ENCODE measurements around the gene SLC22A23.

Gene SLC22A23

GRCh38 chr6:3356056-3356823 is 100.6 kb downstream of the SLC22A23 start:
- Histone ChIP-seq H3K4me1 (ENCODE audit: control insufficient read depth in 2 of 2, insufficient read depth in 2 of 2, low read length in 2 of 2) (peaks cover 31 to 54% of the 10 kb centered on the region in 2 donors), H3K36me3 (ENCODE audit: control insufficient read depth in 2 of 2, insufficient read depth in 2 of 2, low read length in 2 of 2) (peaks cover 4 to 7% of the 10 kb centered on the region in 2 donors)

GRCh38 chr6:3355358-3356055 is 101.3 kb downstream of the SLC22A23 start:
- Histone ChIP-seq H3K4me1 (ENCODE audit: control insufficient read depth in 2 of 2, insufficient read depth in 2 of 2, low read length in 2 of 2) (peaks cover 28 to 51% of the 10 kb centered on the region in 2 donors), H3K4me3 (ENCODE audit: low read length in 2 of 2) (peak overlapping the region; percentile 35 to 58), H3K9ac (ENCODE audit: low read depth in 1 of 2, low read length in 2 of 2) (peak overlapping the region; percentile 68 to 69), H3K9me3 (ENCODE audit: control insufficient read depth in 2 of 2, low read length in 2 of 2) (no peaks in the 10 kb centered on the region), H3K27ac (ENCODE audit: low read depth in 2 of 2, low read length in 2 of 2) (peak overlapping the region; percentile 88 to 94), H3K36me3 (ENCODE audit: control insufficient read depth in 2 of 2, insufficient read depth in 2 of 2, low read length in 2 of 2) (peaks cover 4 to 7% of the 10 kb centered on the region in 2 donors), H3K27me3 (ENCODE audit: control insufficient read depth in 2 of 2, insufficient read depth in 2 of 2, low read length in 2 of 2) (no peaks in the 10 kb centered on the region)

More at GRCh38 chr6:3356056-3356823, 100.6 kb downstream of the SLC22A23 start:
- Histone ChIP-seq H3K27ac (ENCODE audit: low read depth in 2 of 2, low read length in 2 of 2) (peak overlapping the region; percentile 88 to 94), H3K9me3 (ENCODE audit: control insufficient read depth in 2 of 2, low read length in 2 of 2) (no peaks in the 10 kb centered on the region), H3K27me3 (ENCODE audit: control insufficient read depth in 2 of 2, insufficient read depth in 2 of 2, low read length in 2 of 2) (no peaks in the 10 kb centered on the region), H3K9ac (ENCODE audit: low read depth in 1 of 2, low read length in 2 of 2) (peak overlapping the region; percentile 55 to 63), H3K4me3 (ENCODE audit: low read length in 2 of 2) (peak overlapping the region; percentile 38 to 72)

- Histone ChIP-seq H3K27ac (ENCODE audit: low read depth in 2 of 2, low read length in 2 of 2) (peak overlapping the region; percentile 88 to 94), H3K36me3 (ENCODE audit: control insufficient read depth in 2 of 2, insufficient read depth in 2 of 2, low read length in 2 of 2) (peaks cover 4 to 7% of the 10 kb centered on the region in 2 donors), H3K9ac (ENCODE audit: low read depth in 1 of 2, low read length in 2 of 2) (peak overlapping the region; percentile 63 to 69), H3K4me1 (ENCODE audit: control insufficient read depth in 2 of 2, insufficient read depth in 2 of 2, low read length in 2 of 2) (peaks cover 28 to 50% of the 10 kb centered on the region in 2 donors), H3K4me3 (ENCODE audit: low read length in 2 of 2) (peak overlapping the region; percentile 35 to 58), H3K9me3 (ENCODE audit: control insufficient read depth in 2 of 2, low read length in 2 of 2) (no peaks in the 10 kb centered on the region), H3K27me3 (ENCODE audit: control insufficient read depth in 2 of 2, insufficient read depth in 2 of 2, low read length in 2 of 2) (no peaks in the 10 kb centered on the region)
Measured at GRCh38 chr6:3355011-3355357, 101.9 kb downstream of the SLC22A23 start.

GRCh38 chr6:3353939-3354338 is 102.9 kb downstream of the SLC22A23 start:
- H3K36me3 ChIP-seq (ENCODE audit: control insufficient read depth in 2 of 2, insufficient read depth in 2 of 2, low read length in 2 of 2), result peaks cover 4 to 7% of the 10 kb centered on the region in 2 donors
- H3K9ac ChIP-seq (ENCODE audit: low read depth in 1 of 2, low read length in 2 of 2), result no peak overlapping the region
- H3K4me1 ChIP-seq (ENCODE audit: control insufficient read depth in 2 of 2, insufficient read depth in 2 of 2, low read length in 2 of 2), result peaks cover 28 to 55% of the 10 kb centered on the region in 2 donors
- H3K9me3 ChIP-seq (ENCODE audit: control insufficient read depth in 2 of 2, low read length in 2 of 2), result no peaks in the 10 kb centered on the region
- no peak overlapping the region for H3K4me3 ChIP-seq (ENCODE audit: low read length in 2 of 2)
- H3K27me3 ChIP-seq (ENCODE audit: control insufficient read depth in 2 of 2, insufficient read depth in 2 of 2, low read length in 2 of 2), result no peaks in the 10 kb centered on the region
- H3K27ac ChIP-seq (ENCODE audit: low read depth in 2 of 2, low read length in 2 of 2), result no peak overlapping the region

- Histone ChIP-seq H3K36me3 (ENCODE audit: control insufficient read depth in 2 of 2, insufficient read depth in 2 of 2, low read length in 2 of 2) (peaks cover 4 to 7% of the 10 kb centered on the region in 2 donors), H3K4me3 (ENCODE audit: low read length in 2 of 2) (no peak overlapping the region), H3K27ac (ENCODE audit: low read depth in 2 of 2, low read length in 2 of 2) (no peak overlapping the region), H3K4me1 (ENCODE audit: control insufficient read depth in 2 of 2, insufficient read depth in 2 of 2, low read length in 2 of 2) (peaks cover 28 to 55% of the 10 kb centered on the region in 2 donors), H3K27me3 (ENCODE audit: control insufficient read depth in 2 of 2, insufficient read depth in 2 of 2, low read length in 2 of 2) (no peaks in the 10 kb centered on the region), H3K9me3 (ENCODE audit: control insufficient read depth in 2 of 2, low read length in 2 of 2) (no peaks in the 10 kb centered on the region), H3K9ac (ENCODE audit: low read depth in 1 of 2, low read length in 2 of 2) (no peak overlapping the region)
Measured at GRCh38 chr6:3353213-3353903, 103.5 kb downstream of the SLC22A23 start.

GRCh38 chr6:3352678-3353077 is 104.2 kb downstream of the SLC22A23 start:
- peaks cover 25 to 52% of the 10 kb centered on the region in 2 donors for H3K4me1 ChIP-seq (ENCODE audit: control insufficient read depth in 2 of 2, insufficient read depth in 2 of 2, low read length in 2 of 2)
- H3K36me3 ChIP-seq (ENCODE audit: control insufficient read depth in 2 of 2, insufficient read depth in 2 of 2, low read length in 2 of 2), result peaks cover 4 to 7% of the 10 kb centered on the region in 2 donors
- no peak overlapping the region for H3K27ac ChIP-seq (ENCODE audit: low read depth in 2 of 2, low read length in 2 of 2)
- H3K9ac ChIP-seq (ENCODE audit: low read depth in 1 of 2, low read length in 2 of 2), result no peak overlapping the region
- H3K9me3 ChIP-seq (ENCODE audit: control insufficient read depth in 2 of 2, low read length in 2 of 2), result no peaks in the 10 kb centered on the region
- no peaks in the 10 kb centered on the region for H3K27me3 ChIP-seq (ENCODE audit: control insufficient read depth in 2 of 2, insufficient read depth in 2 of 2, low read length in 2 of 2)
- no peak overlapping the region for H3K4me3 ChIP-seq (ENCODE audit: low read length in 2 of 2)

- Histone ChIP-seq H3K4me1 (ENCODE audit: control insufficient read depth in 2 of 2, insufficient read depth in 2 of 2, low read length in 2 of 2) (peaks cover 22 to 45% of the 10 kb centered on the region in 2 donors), H3K27ac (ENCODE audit: low read depth in 2 of 2, low read length in 2 of 2) (no peak overlapping the region), H3K27me3 (ENCODE audit: control insufficient read depth in 2 of 2, insufficient read depth in 2 of 2, low read length in 2 of 2) (no peaks in the 10 kb centered on the region), H3K9me3 (ENCODE audit: control insufficient read depth in 2 of 2, low read length in 2 of 2) (no peaks in the 10 kb centered on the region), H3K9ac (ENCODE audit: low read depth in 1 of 2, low read length in 2 of 2) (no peak overlapping the region), H3K36me3 (ENCODE audit: control insufficient read depth in 2 of 2, insufficient read depth in 2 of 2, low read length in 2 of 2) (peaks cover 4 to 7% of the 10 kb centered on the region in 2 donors), H3K4me3 (ENCODE audit: low read length in 2 of 2) (no peak overlapping the region)
Measured at GRCh38 chr6:3351829-3352524, 104.9 kb downstream of the SLC22A23 start.

GRCh38 chr6:3351105-3351676 is 105.7 kb downstream of the SLC22A23 start:
- no peaks in the 10 kb centered on the region for H3K27me3 ChIP-seq (ENCODE audit: control insufficient read depth in 2 of 2, insufficient read depth in 2 of 2, low read length in 2 of 2)
- H3K4me1 ChIP-seq (ENCODE audit: control insufficient read depth in 2 of 2, insufficient read depth in 2 of 2, low read length in 2 of 2), result peaks cover 15 to 38% of the 10 kb centered on the region in 2 donors
- H3K27ac ChIP-seq (ENCODE audit: low read depth in 2 of 2, low read length in 2 of 2), result no peak overlapping the region
- no peaks in the 10 kb centered on the region for H3K9me3 ChIP-seq (ENCODE audit: control insufficient read depth in 2 of 2, low read length in 2 of 2)
- no peak overlapping the region for H3K4me3 ChIP-seq (ENCODE audit: low read length in 2 of 2)
- H3K9ac ChIP-seq (ENCODE audit: low read depth in 1 of 2, low read length in 2 of 2), result no peak overlapping the region
- H3K36me3 ChIP-seq (ENCODE audit: control insufficient read depth in 2 of 2, insufficient read depth in 2 of 2, low read length in 2 of 2), result peaks cover 4 to 7% of the 10 kb centered on the region in 2 donors

- H3K9ac ChIP-seq (ENCODE audit: low read depth in 1 of 2, low read length in 2 of 2), result peak overlapping the region in 1 of 2 donors; percentile 3
- H3K27me3 ChIP-seq (ENCODE audit: control insufficient read depth in 2 of 2, insufficient read depth in 2 of 2, low read length in 2 of 2), result no peaks in the 10 kb centered on the region
- H3K9me3 ChIP-seq (ENCODE audit: control insufficient read depth in 2 of 2, low read length in 2 of 2), result no peaks in the 10 kb centered on the region
- H3K27ac ChIP-seq (ENCODE audit: low read depth in 2 of 2, low read length in 2 of 2), result no peak overlapping the region
- peaks cover 10 to 32% of the 10 kb centered on the region in 2 donors for H3K4me1 ChIP-seq (ENCODE audit: control insufficient read depth in 2 of 2, insufficient read depth in 2 of 2, low read length in 2 of 2)
- H3K36me3 ChIP-seq (ENCODE audit: control insufficient read depth in 2 of 2, insufficient read depth in 2 of 2, low read length in 2 of 2), result peaks cover 4 to 7% of the 10 kb centered on the region in 2 donors
- no peak overlapping the region for H3K4me3 ChIP-seq (ENCODE audit: low read length in 2 of 2)
Measured at GRCh38 chr6:3350252-3350796, 106.5 kb downstream of the SLC22A23 start.

All from mucosa of rectum (tissue), 2 donors.